ENCODE results near the gene CHD2.

The CHD2 gene

GRCh38 chr15:93072411-93073394, 172.6 kb downstream of the CHD2 start:
- peak; percentile 76 for DNase-seq
- no peak for TF ChIP-seq CTCF (IDR thresholded peaks at IDR 0.05; ENCODE audit: low read depth, low read length)

GRCh38 chr15:93073465-93073952, 173.4 kb downstream of the CHD2 start:
- H3K27me3 ChIP-seq (ENCODE audit: insufficient read depth, low read depth, severe bottlenecking) = peaks cover 67% of the 10 kb centered on the region
- H3K27ac ChIP-seq = no peak overlapping the region
- TF ChIP-seq CTCF (IDR thresholded peaks at IDR 0.05; ENCODE audit: low read depth, low read length) = no peak
- H3K36me3 ChIP-seq = no peaks in the 10 kb centered on the region
- H3K9me3 ChIP-seq (ENCODE audit: severe bottlenecking) = no peaks in the 10 kb centered on the region
- H3K4me3 ChIP-seq (ENCODE audit: low read depth, low read length) = peak overlapping the region; percentile 32
- no peak for DNase-seq

More at GRCh38 chr15:93072411-93073394, 172.6 kb downstream of the CHD2 start:
- Histone ChIP-seq H3K27me3 (ENCODE audit: insufficient read depth, low read depth, severe bottlenecking) (peaks cover 59% of the 10 kb centered on the region), H3K9me3 (ENCODE audit: severe bottlenecking) (no peaks in the 10 kb centered on the region), H3K36me3 (no peaks in the 10 kb centered on the region), H3K27ac (no peak overlapping the region), H3K4me3 (ENCODE audit: low read depth, low read length) (peak overlapping the region; percentile 58)

GRCh38 chr15:93074599-93074998, 174.5 kb downstream of the CHD2 start:
- TF ChIP-seq CTCF (IDR thresholded peaks at IDR 0.05; ENCODE audit: low read depth, low read length) = no peak
- Histone ChIP-seq H3K4me3 (ENCODE audit: low read depth, low read length) (no peak overlapping the region), H3K36me3 (no peaks in the 10 kb centered on the region), H3K9me3 (ENCODE audit: severe bottlenecking) (no peaks in the 10 kb centered on the region), H3K27me3 (ENCODE audit: insufficient read depth, low read depth, severe bottlenecking) (peaks cover 78% of the 10 kb centered on the region), H3K27ac (no peak overlapping the region)
- no peak for DNase-seq

- Histone ChIP-seq H3K27me3 (ENCODE audit: insufficient read depth, low read depth, severe bottlenecking) (peaks cover 93% of the 10 kb centered on the region), H3K9me3 (ENCODE audit: severe bottlenecking) (no peaks in the 10 kb centered on the region), H3K27ac (no peak overlapping the region), H3K4me3 (ENCODE audit: low read depth, low read length) (no peak overlapping the region), H3K36me3 (no peaks in the 10 kb centered on the region)
- no peak for TF ChIP-seq CTCF (IDR thresholded peaks at IDR 0.05; ENCODE audit: low read depth, low read length)
- no peak for DNase-seq
Measured at GRCh38 chr15:93076217-93076616, 176.1 kb downstream of the CHD2 start.

- no peak for TF ChIP-seq CTCF (IDR thresholded peaks at IDR 0.05; ENCODE audit: low read depth, low read length)
- Histone ChIP-seq H3K36me3 (no peaks in the 10 kb centered on the region), H3K9me3 (ENCODE audit: severe bottlenecking) (no peaks in the 10 kb centered on the region), H3K27ac (no peak overlapping the region), H3K4me3 (ENCODE audit: low read depth, low read length) (no peak overlapping the region), H3K27me3 (ENCODE audit: insufficient read depth, low read depth, severe bottlenecking) (peaks cover 93% of the 10 kb centered on the region)
- no peak for DNase-seq
Measured at GRCh38 chr15:93076875-93077274, 176.8 kb downstream of the CHD2 start.

Data from WERI-Rb-1 (cell line).